ENCODE data around the gene NRDC.

Gene NRDC

DNA sequence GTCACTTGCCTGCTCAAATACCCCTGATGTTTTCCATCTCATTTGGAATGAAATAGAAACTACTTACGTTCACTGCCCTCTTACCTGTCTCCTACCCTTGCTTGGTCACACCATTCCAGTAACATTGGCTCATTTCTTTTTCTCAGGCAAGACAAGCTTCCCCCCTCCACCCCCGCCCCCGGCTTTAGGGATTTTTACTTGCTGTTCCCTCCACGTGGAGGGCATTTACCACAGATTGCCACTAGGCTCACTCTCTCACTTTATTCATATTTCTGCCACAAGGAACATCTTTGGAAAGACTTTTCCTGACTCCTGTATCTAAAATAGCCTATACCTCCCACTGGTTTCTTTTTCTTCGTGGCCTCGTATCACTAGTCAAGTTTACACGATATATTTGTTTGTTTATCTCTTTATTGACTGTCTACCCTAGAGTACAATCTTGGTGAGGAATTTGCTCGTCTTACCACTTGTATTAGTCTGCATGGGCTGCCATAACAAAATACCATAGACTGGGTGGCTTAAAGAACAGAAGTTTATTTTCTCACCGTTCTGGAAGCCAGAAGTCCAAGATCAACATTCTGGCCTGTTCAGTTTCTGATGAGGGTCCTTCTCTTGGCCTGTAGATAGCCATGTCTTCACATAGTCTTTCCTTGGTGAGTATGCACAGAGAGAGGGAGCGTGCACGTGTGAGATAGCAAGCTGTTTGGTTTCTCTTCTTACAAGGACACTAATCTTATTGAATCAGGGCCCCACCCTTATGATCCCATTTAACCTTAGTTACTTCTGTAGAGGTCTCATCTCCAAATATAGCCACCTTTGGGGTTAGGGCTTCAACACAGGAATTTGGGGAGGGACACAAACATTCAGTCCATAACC, 126.2 kb downstream of the NRDC start:
- DNase-seq (ENCODE audit: low read depth), result no peak
- no peak for TF ChIP-seq CTCF (IDR thresholded peaks at IDR 0.05; ENCODE audit: control insufficient read depth, insufficient read depth, low read depth, low read length, missing control alignments)
- H3K4me3 ChIP-seq (ENCODE audit: control insufficient read depth, low read depth, low read length), result no peak overlapping the region

- no peak for DNase-seq (ENCODE audit: low read depth)
- TF ChIP-seq CTCF (IDR thresholded peaks at IDR 0.05; ENCODE audit: control insufficient read depth, insufficient read depth, low read depth, low read length, missing control alignments), result no peak
- no peak overlapping the region for H3K4me3 ChIP-seq (ENCODE audit: control insufficient read depth, low read depth, low read length)
Observed at GRCh38 chr1:51750729-51751128, 127.8 kb downstream of the NRDC start.

GRCh38 chr1:51750218-51750617, 128.3 kb downstream of the NRDC start:
- H3K4me3 ChIP-seq (ENCODE audit: control insufficient read depth, low read depth, low read length), result no peak overlapping the region
- no peak for TF ChIP-seq CTCF (IDR thresholded peaks at IDR 0.05; ENCODE audit: control insufficient read depth, insufficient read depth, low read depth, low read length, missing control alignments)

DNA sequence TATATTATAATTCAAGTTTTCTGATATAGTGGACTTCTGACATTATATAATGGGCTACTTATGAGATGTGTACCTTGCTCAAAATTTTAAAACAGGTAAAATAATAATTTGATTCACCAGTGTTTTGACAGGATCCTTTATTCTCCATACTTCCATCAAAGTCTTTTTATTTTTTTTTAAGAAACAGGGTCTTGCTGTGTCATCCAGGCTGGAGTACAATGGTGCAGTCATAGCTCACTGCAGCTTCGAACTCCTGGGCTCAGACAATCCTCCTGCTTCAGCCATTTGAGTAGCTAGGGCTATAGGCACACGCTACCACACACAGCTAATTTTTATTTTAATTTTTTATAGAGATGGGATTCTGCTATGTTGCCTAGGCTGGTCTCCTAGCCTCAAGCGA, 129.4 kb downstream of the NRDC start:
- no peak for TF ChIP-seq CTCF (IDR thresholded peaks at IDR 0.05; ENCODE audit: control insufficient read depth, insufficient read depth, low read depth, low read length, missing control alignments)
- DNase-seq (ENCODE audit: low read depth), result no peak
- no peak overlapping the region for H3K4me3 ChIP-seq (ENCODE audit: control insufficient read depth, low read depth, low read length)

More at GRCh38 chr1:51750218-51750617, 128.3 kb downstream of the NRDC start:
- no peak for DNase-seq (ENCODE audit: low read depth)

GRCh38 chr1:51745304-51745570, 133.3 kb downstream of the NRDC start:
- DNase-seq (ENCODE audit: low read depth), result no peak
- H3K4me3 ChIP-seq (ENCODE audit: control insufficient read depth, low read depth, low read length), result no peak overlapping the region
- TF ChIP-seq CTCF (IDR thresholded peaks at IDR 0.05; ENCODE audit: control insufficient read depth, insufficient read depth, low read depth, low read length, missing control alignments), result no peak

DNA sequence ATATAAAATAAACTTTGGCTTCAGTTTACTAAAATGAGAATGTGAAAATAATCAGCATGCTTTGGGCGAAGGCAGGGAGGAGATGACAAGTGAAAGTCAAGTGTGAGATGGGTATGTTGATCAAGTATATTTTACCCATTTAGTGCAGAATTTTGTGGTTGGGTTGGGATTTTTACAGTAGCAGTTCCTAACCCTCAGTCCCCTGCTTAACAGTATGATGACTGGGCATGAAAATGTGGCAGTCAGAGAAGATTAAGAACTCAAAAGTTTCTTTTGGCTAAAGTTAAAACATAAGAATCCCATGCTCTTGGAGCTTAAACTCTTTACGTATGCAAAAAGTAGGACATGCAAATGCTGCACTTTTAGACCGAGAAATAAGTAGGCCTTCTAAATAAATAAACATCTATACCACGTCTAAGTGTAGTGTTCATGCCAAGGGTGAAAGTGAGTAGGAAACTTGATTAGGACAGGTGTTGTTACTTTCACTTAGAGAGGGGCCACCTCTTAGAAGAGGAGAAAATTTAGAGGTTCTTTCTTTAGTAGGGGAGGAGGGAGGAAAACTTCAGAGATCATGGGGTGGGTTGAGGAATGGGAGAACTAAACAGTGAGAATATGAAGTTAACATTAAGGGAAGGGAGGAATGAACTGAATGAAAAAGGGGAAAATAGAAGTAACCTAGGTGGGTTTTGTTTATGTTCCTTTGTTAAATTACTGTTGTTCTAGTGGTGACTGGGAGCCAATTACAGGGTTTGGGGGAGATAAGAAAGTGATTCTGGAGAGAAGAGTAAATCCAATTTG, 133.8 kb downstream of the NRDC start:
- H3K4me3 ChIP-seq (ENCODE audit: control insufficient read depth, low read depth, low read length), result no peak overlapping the region
- no peak for DNase-seq (ENCODE audit: low read depth)
- TF ChIP-seq CTCF (IDR thresholded peaks at IDR 0.05; ENCODE audit: control insufficient read depth, insufficient read depth, low read depth, low read length, missing control alignments), result no peak
